MM.1S (cell line): Measurements from ENCODE around the gene CCDC148.

Experiments
- DNase-seq: peaks from one replicate; pipeline ENCODE4 v3.0.0-alpha.2; 2015
- H2AFZ ChIP-seq: fragments of 300-600 bp; sonication (generic); 2 replicates; pipeline ENCODE4 v1.6.0; 2016; ENCODE audit warnings: antibody characterized with exemption, low read length
- H3F3A ChIP-seq: fragments of 300-600 bp; sonication (generic); 2 replicates; pipeline ENCODE4 v1.6.1; 2016; ENCODE audit warnings: mild to moderate bottlenecking, antibody characterized with exemption, low read length, moderate library complexity, mixed read lengths; ENCODE audit not compliant: insufficient read depth
- H3K27ac ChIP-seq: fragments of 300-600 bp; sonication (generic); 2 replicates; pipeline ENCODE4 v1.5.1; 2016; ENCODE audit warnings: mild to moderate bottlenecking, low read length
- H3K27me3 ChIP-seq: fragments of 300-600 bp; sonication (generic); replicated peaks from 2 replicates; pipeline ENCODE4 v1.6.0; 2016; ENCODE audit warnings: low read length; ENCODE audit not compliant: insufficient read depth
- H3K36me3 ChIP-seq: fragments of 300-600 bp; sonication (generic); replicated peaks from 2 replicates; pipeline ENCODE4 v1.6.1; 2016; ENCODE audit warnings: mild to moderate bottlenecking, low read length, mixed read lengths; ENCODE audit not compliant: insufficient read depth
- H3K4me1 ChIP-seq: fragments of 300-600 bp; sonication (generic); 2 replicates; pipeline ENCODE4 v1.6.1; 2016; ENCODE audit warnings: low read length, mixed read lengths
- H3K4me2 ChIP-seq: fragments of 300-600 bp; sonication (generic); 2 replicates; pipeline ENCODE4 v1.6.0; 2016; ENCODE audit warnings: low read depth, low read length
- H3K4me3 ChIP-seq: fragments of 300-600 bp; sonication (generic); 2 replicates; pipeline ENCODE4 v1.5.1; 2016; ENCODE audit warnings: low read length, mixed read lengths
- H3K79me2 ChIP-seq: fragments of 300-600 bp; sonication (generic); 2 replicates; pipeline ENCODE4 v1.6.1; 2016; ENCODE audit warnings: mixed run types, low read length, mixed read lengths
- H3K9ac ChIP-seq: fragments of 300-600 bp; sonication (generic); 2 replicates; pipeline ENCODE4 v1.6.1; 2016; ENCODE audit warnings: low read length, mixed read lengths
- H3K9me2 ChIP-seq: fragments of 300-600 bp; sonication (generic); replicated peaks from 2 replicates; pipeline ENCODE4 v1.6.1; 2016; ENCODE audit warnings: mild to moderate bottlenecking, low read length, mixed read lengths; ENCODE audit not compliant: insufficient read depth
- H3K9me3 ChIP-seq: fragments of 300-600 bp; sonication (generic); replicated peaks from 2 replicates; pipeline ENCODE4 v1.6.1; 2016; ENCODE audit warnings: mild to moderate bottlenecking, low read length, mixed read lengths; ENCODE audit not compliant: insufficient read depth
- H4K20me1 ChIP-seq: fragments of 300-600 bp; sonication (generic); 2 replicates; pipeline ENCODE4 v1.6.1; 2016; ENCODE audit warnings: mild to moderate bottlenecking, low read length, moderate library complexity, mixed read lengths; ENCODE audit not compliant: insufficient read depth
- CTCF ChIP-seq: fragments of 300-600 bp; sonication (generic); IDR thresholded peaks from 2 replicates; pipeline ENCODE4 v1.5.1; 2016; ENCODE audit warnings: antibody characterized with exemption, low read length, mixed read lengths
- EZH2 ChIP-seq: fragments of 300-600 bp; sonication (generic); optimal IDR thresholded peaks from 2 replicates; pipeline ENCODE3; 2017; ENCODE audit warnings: low read depth, mild to moderate bottlenecking, antibody characterized with exemption, low read length, mixed read lengths
- EZH2phosphoT487 ChIP-seq: fragments of 300-600 bp; sonication (generic); IDR thresholded peaks from 2 replicates; pipeline ENCODE4 v1.6.1; 2018; ENCODE audit warnings: antibody characterized with exemption, low read length

Gene CCDC148

GRCh38 chr2:158411748-158412147 lies 44.8 kb downstream of the CCDC148 start:
- H3K27ac ChIP-seq = no peak overlapping the region
- no peaks in the 10 kb centered on the region for H3F3A ChIP-seq
- H3K9ac ChIP-seq = no peak overlapping the region
- no peaks in the 10 kb centered on the region for H3K79me2 ChIP-seq
- H3K9me3 ChIP-seq = no peaks in the 10 kb centered on the region
- H3K4me1 ChIP-seq = no peaks in the 10 kb centered on the region
- DNase-seq = no peak
- H3K4me2 ChIP-seq = no peak overlapping the region
- no peak overlapping the region for H3K4me3 ChIP-seq
- TF ChIP-seq EZH2phosphoT487 = no peak
- no peaks in the 10 kb centered on the region for H3K27me3 ChIP-seq
- H3K36me3 ChIP-seq = no peaks in the 10 kb centered on the region
- H3K9me2 ChIP-seq = no peaks in the 10 kb centered on the region
- H2AFZ ChIP-seq = no peak overlapping the region
- no peaks in the 10 kb centered on the region for H4K20me1 ChIP-seq

- TF ChIP-seq EZH2 (no peak), CTCF (no peak), EZH2phosphoT487 (no peak)
Measured at GRCh38 chr2:158410132-158410531, 46.4 kb downstream of the CCDC148 start.

DNA sequence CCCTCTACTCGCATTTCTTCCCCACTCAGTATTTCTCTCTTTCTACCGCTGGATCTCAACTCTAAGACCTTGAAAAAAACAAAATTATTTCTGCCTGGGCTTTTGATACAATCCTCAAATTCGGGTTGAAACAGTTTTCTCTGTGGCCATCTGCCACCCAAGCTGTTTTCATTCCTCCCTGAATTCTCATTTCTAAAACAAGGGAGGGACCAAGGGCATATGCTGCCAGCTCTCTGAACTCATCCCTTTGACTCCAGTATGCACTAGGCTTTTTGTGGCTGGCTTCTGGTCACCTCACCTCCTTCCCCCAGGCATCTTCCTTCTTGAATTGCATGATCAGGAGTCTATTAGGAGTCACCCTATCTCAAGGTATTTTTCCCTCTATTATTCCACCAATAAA lies 49.5 kb downstream of the CCDC148 start:
- H3K4me3 ChIP-seq = no peak overlapping the region
- H3F3A ChIP-seq = no peaks in the 10 kb centered on the region
- DNase-seq = no peak
- H3K9ac ChIP-seq = no peak overlapping the region
- no peaks in the 10 kb centered on the region for H3K79me2 ChIP-seq
- TF ChIP-seq EZH2 (no peak), CTCF (no peak), EZH2phosphoT487 (no peak)
- no peaks in the 10 kb centered on the region for H3K36me3 ChIP-seq
- no peaks in the 10 kb centered on the region for H3K27me3 ChIP-seq
- H3K9me2 ChIP-seq = no peaks in the 10 kb centered on the region
- no peak overlapping the region for H3K27ac ChIP-seq
- H4K20me1 ChIP-seq = no peaks in the 10 kb centered on the region
- no peaks in the 10 kb centered on the region for H3K4me1 ChIP-seq
- no peak overlapping the region for H2AFZ ChIP-seq
- no peak overlapping the region for H3K4me2 ChIP-seq
- no peaks in the 10 kb centered on the region for H3K9me3 ChIP-seq

More at GRCh38 chr2:158410132-158410531, 46.4 kb downstream of the CCDC148 start:
- Histone ChIP-seq H3K9me3 (no peaks in the 10 kb centered on the region), H3K79me2 (no peaks in the 10 kb centered on the region), H3K4me2 (no peak overlapping the region), H3K27ac (no peak overlapping the region), H3K4me3 (no peak overlapping the region), H3K9ac (no peak overlapping the region), H4K20me1 (no peaks in the 10 kb centered on the region), H3F3A (no peaks in the 10 kb centered on the region), H3K4me1 (no peaks in the 10 kb centered on the region), H3K36me3 (no peaks in the 10 kb centered on the region), H3K27me3 (no peaks in the 10 kb centered on the region), H2AFZ (no peak overlapping the region), H3K9me2 (no peaks in the 10 kb centered on the region)
- DNase-seq = no peak

DNA sequence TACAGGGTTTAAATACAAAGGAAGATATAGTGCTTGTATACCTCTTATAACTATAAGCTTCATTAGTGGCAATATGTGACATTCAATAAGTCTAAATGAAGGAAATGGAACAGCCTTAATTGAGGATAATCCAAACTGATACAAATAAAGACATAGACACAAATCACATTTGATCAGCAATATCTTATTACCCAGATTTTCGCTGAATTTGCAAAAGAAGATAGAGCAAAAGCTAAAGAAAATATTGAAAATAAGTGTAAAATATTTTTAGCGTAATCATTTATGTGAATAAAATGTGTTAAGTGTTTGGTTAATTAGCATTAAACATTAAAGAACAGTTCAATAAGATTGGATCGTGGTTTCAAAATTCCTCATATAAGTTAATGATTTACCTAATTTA lies 51.2 kb downstream of the CCDC148 start:
- H3K4me3 ChIP-seq = no peak overlapping the region
- H3K36me3 ChIP-seq = no peaks in the 10 kb centered on the region
- H3K4me1 ChIP-seq = no peaks in the 10 kb centered on the region
- no peaks in the 10 kb centered on the region for H3K79me2 ChIP-seq
- H2AFZ ChIP-seq = no peak overlapping the region
- H3K27me3 ChIP-seq = no peaks in the 10 kb centered on the region
- H3F3A ChIP-seq = no peaks in the 10 kb centered on the region
- no peak overlapping the region for H3K4me2 ChIP-seq
- H3K27ac ChIP-seq = no peak overlapping the region
- no peak overlapping the region for H3K9ac ChIP-seq
- no peaks in the 10 kb centered on the region for H3K9me3 ChIP-seq
- no peaks in the 10 kb centered on the region for H4K20me1 ChIP-seq
- no peak for TF ChIP-seq EZH2
- TF ChIP-seq EZH2phosphoT487 = no peak
- TF ChIP-seq CTCF = no peak
- no peak for DNase-seq
- H3K9me2 ChIP-seq = no peaks in the 10 kb centered on the region
